ENCODE measurements around the gene HECW1. TPM values are rescaled to one million over a fixed set of nuclear protein-coding genes. Genes with fewer than 3 reads are reported as not detected.
"Not testable (repeated sequence)": the region's sequence is repeated elsewhere in the genome, so short reads cannot be mapped to it uniquely, and the experiment has no call there.

HECW1 gene
- total and polyA plus RNA-seq, 4 experiments from 2014 or later = not detected

DNA sequence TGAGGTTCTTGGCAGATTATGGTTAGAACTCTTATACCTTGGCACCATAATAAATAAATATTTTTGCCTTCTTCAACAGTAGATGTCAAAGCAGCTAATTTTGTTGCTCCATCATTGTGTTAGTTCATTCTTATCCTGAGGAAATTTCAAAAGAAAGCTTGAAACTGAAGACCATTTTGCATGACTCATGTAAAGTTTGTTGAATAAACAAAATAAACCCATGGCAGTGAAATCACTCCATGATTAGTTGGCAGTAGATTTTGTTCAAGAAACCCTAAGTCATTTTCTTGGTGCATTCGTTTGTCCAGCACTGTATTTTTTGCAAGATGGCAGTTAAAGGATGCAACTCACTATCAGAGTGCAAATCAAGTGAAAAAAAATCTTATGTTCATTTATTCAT lies 91.6 kb downstream of the HECW1 start:
- H3K4me1 Mint-ChIP-seq = no peaks in the 10 kb centered on the region
- H3K27me3 ChIP-seq (ENCODE audit: insufficient read depth, low read length) = no peaks in the 10 kb centered on the region
- H3K27me3 Mint-ChIP-seq = peaks cover 1 to 6% of the 10 kb centered on the region in 2 donors
- ChIA-PET CTCF (ENCODE audit: partially characterized antibody) (no interaction called here), POLR2A (ENCODE audit: partially characterized antibody) (no interaction called here)
- no peak overlapping the region for H3K27ac Mint-ChIP-seq
- no peak for DNase-seq
- no peaks in the 10 kb centered on the region for H3K36me3 Mint-ChIP-seq
- H3K4me1 ChIP-seq (ENCODE audit: insufficient read depth, low read length) = no peaks in the 10 kb centered on the region
- intact Hi-C loops (cut with micrococcal nuclease) = no loop called here
- H3K9me3 ChIP-seq (ENCODE audit: control insufficient read depth in 1 of 2, low read length in 2 of 2) = no peaks in the 10 kb centered on the region
- H3K9me3 Mint-ChIP-seq = no peaks in the 10 kb centered on the region
- H3K4me3 Mint-ChIP-seq = no peak overlapping the region
- H3K27ac ChIP-seq (ENCODE audit: low read depth, low read length) = no peak overlapping the region
- H3K4me3 ChIP-seq (ENCODE audit: low read length in 2 of 2) = no peak overlapping the region
- H3K36me3 ChIP-seq (ENCODE audit: insufficient read depth, low read length) = no peaks in the 10 kb centered on the region

DNA sequence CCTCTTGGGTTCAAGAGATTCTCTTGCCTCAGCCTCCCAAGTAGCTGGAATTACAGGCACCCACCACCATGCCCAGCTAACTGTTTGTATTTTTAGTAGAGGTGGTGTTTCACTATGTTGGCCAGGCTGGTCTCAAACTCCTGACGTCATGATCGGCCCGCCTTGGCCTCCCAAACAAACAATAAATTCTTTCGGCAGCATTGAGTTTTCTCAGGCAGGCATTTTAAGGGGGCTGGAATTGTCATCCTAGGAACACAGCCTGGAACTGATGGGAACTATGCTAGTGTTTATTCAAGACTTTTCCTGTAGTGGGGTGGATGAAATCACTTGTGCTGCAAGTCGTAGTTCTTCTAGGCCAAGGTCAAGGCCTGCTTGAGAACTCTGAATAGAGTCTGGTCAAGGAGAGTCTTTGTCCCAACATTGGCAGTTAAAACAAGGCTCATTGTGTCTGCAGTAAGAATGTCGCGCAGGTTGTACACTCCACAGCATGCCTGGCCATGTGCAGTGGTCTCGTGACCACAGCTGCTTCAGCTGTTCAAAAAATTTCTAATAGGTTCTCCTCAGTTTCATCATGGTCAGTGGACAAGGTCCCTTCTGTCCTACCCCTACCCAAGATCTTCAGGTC lies 92.8 kb downstream of the HECW1 start:
- Histone ChIP-seq H3K27ac (ENCODE audit: low read depth, low read length) (no peak overlapping the region), H3K4me3 (ENCODE audit: low read length in 2 of 2) (no peak overlapping the region), H3K36me3 (ENCODE audit: insufficient read depth, low read length) (no peaks in the 10 kb centered on the region), H3K9me3 (ENCODE audit: control insufficient read depth in 1 of 2, low read length in 2 of 2) (no peaks in the 10 kb centered on the region), H3K27me3 (ENCODE audit: insufficient read depth, low read length) (no peaks in the 10 kb centered on the region), H3K4me1 (ENCODE audit: insufficient read depth, low read length) (no peaks in the 10 kb centered on the region)
- intact Hi-C loops (cut with micrococcal nuclease) = no loop called here
- H3K27me3 Mint-ChIP-seq = peaks cover 4 to 14% of the 10 kb centered on the region in 2 donors
- H3K9me3 Mint-ChIP-seq = peaks cover 0 to 2% (median 0%) of the 10 kb centered on the region in 8 donors
- H3K36me3 Mint-ChIP-seq = no peaks in the 10 kb centered on the region
- H3K27ac Mint-ChIP-seq = no peak overlapping the region
- ChIA-PET POLR2A (ENCODE audit: partially characterized antibody) (no interaction called here), CTCF (ENCODE audit: partially characterized antibody) (interaction anchor here (1.5 kb wide), 1 partner anchor 57 kb away, joined by 3 read pairs; no protein-coding TSS in a partner anchor)
- H3K4me1 Mint-ChIP-seq = no peaks in the 10 kb centered on the region
- DNase-seq = no peak
- H3K4me3 Mint-ChIP-seq = no peak overlapping the region

DNA sequence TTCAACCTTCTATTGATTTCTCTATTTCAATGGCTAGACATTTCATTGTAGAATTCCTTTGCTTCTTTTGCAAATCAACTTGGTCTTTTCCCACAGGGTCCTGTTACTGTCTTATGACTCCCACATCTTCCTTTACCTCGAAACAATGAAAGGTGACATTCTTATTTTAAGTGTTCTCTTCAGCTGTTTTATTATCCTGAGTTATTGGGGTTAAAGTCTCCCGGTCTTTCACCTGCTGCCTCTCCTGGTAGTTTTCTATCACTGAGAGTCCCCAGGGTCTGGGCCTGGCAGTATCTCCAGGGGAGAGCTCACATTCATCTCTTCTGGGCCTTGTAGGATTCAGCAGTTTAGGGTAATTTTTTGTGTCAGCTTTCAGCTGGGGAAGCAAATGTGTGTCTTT lies 95.8 kb downstream of the HECW1 start:
- no peaks in the 10 kb centered on the region for H3K36me3 ChIP-seq (ENCODE audit: insufficient read depth, low read length)
- Mint-ChIP-seq H3K36me3 (no peaks in the 10 kb centered on the region), H3K27ac (no peak overlapping the region), H3K27me3 (peaks cover 12 to 16% of the 10 kb centered on the region in 2 donors), H3K4me3 (no peak overlapping the region), H3K9me3 (peaks cover 0 to 2% (median 0%) of the 10 kb centered on the region in 8 donors), H3K4me1 (no peaks in the 10 kb centered on the region)
- ChIA-PET POLR2A (ENCODE audit: partially characterized antibody) (no interaction called here), CTCF (ENCODE audit: partially characterized antibody) (no interaction called here)
- no peak overlapping the region for H3K4me3 ChIP-seq (ENCODE audit: low read length in 2 of 2)
- DNase-seq = no peak
- H3K9me3 ChIP-seq (ENCODE audit: control insufficient read depth in 1 of 2, low read length in 2 of 2) = no peaks in the 10 kb centered on the region
- no peak overlapping the region for H3K27ac ChIP-seq (ENCODE audit: low read depth, low read length)
- intact Hi-C loops (cut with micrococcal nuclease) = no loop called here
- no peaks in the 10 kb centered on the region for H3K4me1 ChIP-seq (ENCODE audit: insufficient read depth, low read length)
- no peaks in the 10 kb centered on the region for H3K27me3 ChIP-seq (ENCODE audit: insufficient read depth, low read length)

DNA sequence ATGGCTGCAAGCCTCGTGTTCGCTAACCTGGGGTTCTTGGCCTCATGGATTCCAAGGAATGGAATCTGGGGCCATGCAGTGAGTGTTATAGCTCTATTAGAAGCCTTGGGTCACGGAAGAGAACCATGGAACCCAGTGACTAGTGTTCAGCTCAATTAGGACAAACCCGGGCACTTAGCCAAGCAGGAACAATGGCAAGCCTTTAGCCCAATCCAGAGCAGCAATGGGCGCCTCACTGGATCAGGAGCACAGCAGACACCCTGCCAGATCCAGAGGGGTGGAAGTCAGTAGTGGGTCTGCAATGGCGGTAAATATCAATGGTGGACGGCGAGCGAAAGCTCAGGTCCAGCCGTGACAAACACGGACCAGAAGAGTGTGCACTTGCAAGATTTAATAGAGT lies 98.1 kb downstream of the HECW1 start:
- H3K4me1 ChIP-seq (ENCODE audit: insufficient read depth, low read length); intact Hi-C loops (cut with micrococcal nuclease); H3K4me3 Mint-ChIP-seq; H3K36me3 Mint-ChIP-seq; H3K36me3 ChIP-seq (ENCODE audit: insufficient read depth, low read length); DNase-seq; POLR2A ChIA-PET (ENCODE audit: partially characterized antibody); H3K27ac Mint-ChIP-seq; H3K4me1 Mint-ChIP-seq; H3K27ac ChIP-seq (ENCODE audit: low read depth, low read length); H3K9me3 Mint-ChIP-seq; H3K27me3 ChIP-seq (ENCODE audit: insufficient read depth, low read length); H3K9me3 ChIP-seq (ENCODE audit: control insufficient read depth in 1 of 2, low read length in 2 of 2); CTCF ChIA-PET (ENCODE audit: partially characterized antibody); H3K4me3 ChIP-seq (ENCODE audit: low read length in 2 of 2): not testable (repeated sequence)
- H3K27me3 Mint-ChIP-seq = peaks cover 15 to 16% of the 10 kb centered on the region in 2 donors

DNA sequence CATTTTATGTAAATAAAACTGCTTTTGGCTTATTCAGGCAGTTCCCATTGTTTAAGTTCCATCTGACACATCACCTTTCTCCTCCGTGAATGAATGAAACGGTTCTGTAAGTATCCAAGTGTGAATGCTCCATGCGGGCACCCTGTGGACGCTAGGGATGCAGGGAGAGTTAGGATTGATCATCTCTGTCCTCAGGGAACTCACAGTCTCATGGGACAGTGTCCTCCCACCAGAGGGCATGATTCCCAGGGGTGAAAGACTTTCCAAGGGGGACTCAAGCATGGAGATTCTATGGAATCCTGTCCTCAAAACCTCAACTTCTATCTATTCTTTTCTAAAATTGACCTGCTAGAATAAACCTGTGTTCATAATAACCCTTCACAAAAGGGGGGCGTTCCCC lies 98.8 kb downstream of the HECW1 start:
- intact Hi-C loops (cut with micrococcal nuclease) = no loop called here
- no peak overlapping the region for H3K27ac Mint-ChIP-seq
- POLR2A ChIA-PET (ENCODE audit: partially characterized antibody) = no interaction called here

DNA sequence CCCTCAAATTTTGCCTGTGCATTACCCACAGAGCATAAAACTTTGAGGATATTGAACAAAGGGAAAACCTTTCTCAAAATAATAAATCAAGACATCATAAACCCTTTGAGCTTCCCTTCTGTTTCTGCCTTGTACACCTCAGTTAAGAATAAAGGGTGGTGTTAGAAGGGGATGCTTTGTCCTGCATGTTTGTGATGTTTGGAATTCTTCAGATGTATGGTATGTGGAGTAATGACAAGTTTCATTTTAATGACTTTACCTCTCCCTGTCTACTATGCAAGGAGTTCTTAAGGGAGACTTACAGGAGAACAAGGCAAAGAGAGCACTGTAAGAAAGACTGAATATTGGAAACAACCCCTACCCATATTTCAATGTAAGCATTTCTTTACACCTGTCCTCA lies 99.2 kb downstream of the HECW1 start:
- ChIA-PET POLR2A (ENCODE audit: partially characterized antibody) (no interaction called here), CTCF (ENCODE audit: partially characterized antibody) (no interaction called here)
- DNase-seq = no peak
- no peaks in the 10 kb centered on the region for H3K9me3 ChIP-seq (ENCODE audit: control insufficient read depth in 1 of 2, low read length in 2 of 2)
- H3K4me3 Mint-ChIP-seq = no peak overlapping the region
- H3K27ac Mint-ChIP-seq = no peak overlapping the region
- H3K27me3 Mint-ChIP-seq = peaks cover 16 to 18% of the 10 kb centered on the region in 2 donors
- H3K36me3 ChIP-seq (ENCODE audit: insufficient read depth, low read length) = no peaks in the 10 kb centered on the region
- no peaks in the 10 kb centered on the region for H3K4me1 Mint-ChIP-seq
- H3K36me3 Mint-ChIP-seq = no peaks in the 10 kb centered on the region
- no peak overlapping the region for H3K27ac ChIP-seq (ENCODE audit: low read depth, low read length)
- H3K4me3 ChIP-seq (ENCODE audit: low read length in 2 of 2) = no peak overlapping the region
- H3K27me3 ChIP-seq (ENCODE audit: insufficient read depth, low read length) = no peaks in the 10 kb centered on the region
- no peaks in the 10 kb centered on the region for H3K4me1 ChIP-seq (ENCODE audit: insufficient read depth, low read length)
- intact Hi-C loops (cut with micrococcal nuclease) = no loop called here
- H3K9me3 Mint-ChIP-seq = peaks cover 0 to 2% (median 0%) of the 10 kb centered on the region in 8 donors

More for the DNA sequence above, 98.8 kb downstream of the HECW1 start:
- no peaks in the 10 kb centered on the region for H3K36me3 Mint-ChIP-seq
- H3K4me1 ChIP-seq (ENCODE audit: insufficient read depth, low read length) = no peaks in the 10 kb centered on the region
- H3K27me3 Mint-ChIP-seq = peaks cover 16 to 18% of the 10 kb centered on the region in 2 donors
- no peak overlapping the region for H3K4me3 ChIP-seq (ENCODE audit: low read length in 2 of 2)
- H3K27ac ChIP-seq (ENCODE audit: low read depth, low read length) = no peak overlapping the region
- no peaks in the 10 kb centered on the region for H3K9me3 ChIP-seq (ENCODE audit: control insufficient read depth in 1 of 2, low read length in 2 of 2)
- H3K9me3 Mint-ChIP-seq = peaks cover 0 to 2% (median 0%) of the 10 kb centered on the region in 8 donors
- no peaks in the 10 kb centered on the region for H3K27me3 ChIP-seq (ENCODE audit: insufficient read depth, low read length)
- no peaks in the 10 kb centered on the region for H3K36me3 ChIP-seq (ENCODE audit: insufficient read depth, low read length)
- no peaks in the 10 kb centered on the region for H3K4me1 Mint-ChIP-seq
- CTCF ChIA-PET (ENCODE audit: partially characterized antibody) = no interaction called here
- H3K4me3 Mint-ChIP-seq = no peak overlapping the region
- no peak for DNase-seq

DNA sequence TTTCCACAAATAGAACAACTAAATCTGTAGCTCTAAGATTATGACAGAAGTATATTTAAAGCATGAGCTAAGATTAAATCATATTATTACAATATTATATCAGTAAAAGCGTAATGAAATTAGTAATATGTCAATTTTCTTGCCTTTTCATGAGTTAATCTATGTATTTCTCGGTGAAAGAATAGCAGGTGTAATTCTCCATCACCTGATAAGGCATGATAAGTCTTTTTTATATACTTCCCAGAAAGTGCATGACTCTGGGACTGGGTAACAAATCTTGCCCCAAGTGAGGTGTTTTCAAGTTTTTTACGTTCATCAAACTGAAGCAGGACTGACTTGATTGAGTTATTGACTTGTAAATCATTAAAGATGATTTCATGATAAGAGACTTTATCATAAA lies 100.5 kb downstream of the HECW1 start:
- Mint-ChIP-seq H3K36me3 (no peaks in the 10 kb centered on the region), H3K4me3 (no peak overlapping the region), H3K4me1 (no peaks in the 10 kb centered on the region), H3K27me3 (peaks cover 18 to 19% of the 10 kb centered on the region in 2 donors), H3K27ac (no peak overlapping the region), H3K9me3 (peaks cover 0 to 2% (median 0%) of the 10 kb centered on the region in 8 donors)
- CTCF ChIA-PET (ENCODE audit: partially characterized antibody) = interaction anchor here (0.6 kb wide), 1 partner anchor 44 kb away, joined by 3 read pairs; no protein-coding TSS in a partner anchor
- Histone ChIP-seq H3K9me3 (ENCODE audit: control insufficient read depth in 1 of 2, low read length in 2 of 2) (no peaks in the 10 kb centered on the region), H3K27me3 (ENCODE audit: insufficient read depth, low read length) (no peaks in the 10 kb centered on the region), H3K36me3 (ENCODE audit: insufficient read depth, low read length) (no peaks in the 10 kb centered on the region), H3K27ac (ENCODE audit: low read depth, low read length) (no peak overlapping the region), H3K4me1 (ENCODE audit: insufficient read depth, low read length) (no peaks in the 10 kb centered on the region), H3K4me3 (ENCODE audit: low read length in 2 of 2) (no peak overlapping the region)
- POLR2A ChIA-PET (ENCODE audit: partially characterized antibody) = no interaction called here
- intact Hi-C loops (cut with micrococcal nuclease) = no loop called here
- DNase-seq = no peak

DNA sequence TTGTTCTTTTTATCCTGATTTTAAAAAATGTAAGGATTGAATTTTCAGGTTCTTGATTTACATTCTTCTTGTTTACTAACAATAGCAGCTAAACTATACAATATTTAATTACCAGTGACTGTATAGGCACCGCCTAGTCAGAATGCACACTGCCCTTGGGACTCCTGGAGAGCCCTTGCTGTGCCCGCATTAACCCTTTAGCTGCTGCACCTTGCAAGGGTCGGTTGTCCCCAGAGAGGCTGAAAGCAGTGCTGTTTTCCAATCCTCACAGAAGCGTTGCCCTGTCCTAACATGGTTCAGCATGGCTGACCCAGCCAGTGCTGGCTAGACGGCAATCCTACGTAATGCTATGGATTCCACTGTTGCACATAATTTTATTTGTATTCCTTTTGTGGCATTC lies 102.6 kb downstream of the HECW1 start:
- POLR2A ChIA-PET (ENCODE audit: partially characterized antibody) = no interaction called here
- H3K27me3 ChIP-seq (ENCODE audit: insufficient read depth, low read length) = no peaks in the 10 kb centered on the region
- H3K4me1 Mint-ChIP-seq = no peaks in the 10 kb centered on the region

More for the DNA sequence above, 102.6 kb downstream of the HECW1 start:
- H3K27me3 Mint-ChIP-seq = peaks cover 13 to 23% of the 10 kb centered on the region in 2 donors
- no peak for DNase-seq
- no peaks in the 10 kb centered on the region for H3K4me1 ChIP-seq (ENCODE audit: insufficient read depth, low read length)
- no peaks in the 10 kb centered on the region for H3K9me3 ChIP-seq (ENCODE audit: control insufficient read depth in 1 of 2, low read length in 2 of 2)
- H3K36me3 ChIP-seq (ENCODE audit: insufficient read depth, low read length) = no peaks in the 10 kb centered on the region
- H3K9me3 Mint-ChIP-seq = peaks cover 0 to 2% (median 0%) of the 10 kb centered on the region in 8 donors
- intact Hi-C loops (cut with micrococcal nuclease) = no loop called here
- H3K4me3 Mint-ChIP-seq = no peak overlapping the region
- H3K27ac Mint-ChIP-seq = no peak overlapping the region
- no peak overlapping the region for H3K27ac ChIP-seq (ENCODE audit: low read depth, low read length)
- H3K36me3 Mint-ChIP-seq = no peaks in the 10 kb centered on the region
- H3K4me3 ChIP-seq (ENCODE audit: low read length in 2 of 2) = no peak overlapping the region
- CTCF ChIA-PET (ENCODE audit: partially characterized antibody) = no interaction called here

All from CD4-positive, alpha-beta memory T cell (primary cell).